ENCODE data around the gene WDR77.

- TF ChIP-seq POLR2A (IDR thresholded peaks at IDR 0.05; ENCODE audit: extremely low read depth, insufficient read length) (no peak), MAX (IDR thresholded peaks at IDR 0.05; ENCODE audit: low read depth, low read length) (no peak)
Observed at GRCh38 chr1:111496398-111496797, 47.3 kb upstream of the WDR77 start.
